BJ (cell line): ENCODE results near the gene COL4A6. TPM values are rescaled to one million over a fixed set of nuclear protein-coding genes. Genes with fewer than 3 reads are reported as not detected.

ENCODE experiments used
- CTCF ChIA-PET: fragments of 350-600 bp; formaldehyde crosslinking; extraction: SDS; loops from one replicate; lab custom pipeline; 2021; ENCODE audit warnings: antibody characterized with exemption, inconsistent platforms; lab: Yijun Ruan, JAX
- POLR2A ChIA-PET: fragments of 300-600 bp; sonication (Branson Sonifier 250); formaldehyde crosslinking; extraction: SDS; loops from one replicate; lab custom pipeline; 2021; ENCODE audit warnings: antibody characterized with exemption; lab: Charles Lee
- DNase-seq: peaks from one replicate; pipeline ENCODE4 v3.0.0-alpha.2; 2011; ENCODE audit warnings: low read depth
- H3K27me3 ChIP-seq: 2 replicates; pipeline ENCODE4 v1.6.0; 2011; ENCODE audit warnings: low read length; ENCODE audit not compliant: control insufficient read depth, insufficient read depth
- H3K36me3 ChIP-seq: 2 replicates; pipeline ENCODE4 v1.5.1; 2011; ENCODE audit warnings: low read length; ENCODE audit not compliant: control insufficient read depth, insufficient read depth
- H3K4me3 ChIP-seq: 2 replicates; pipeline ENCODE4 v1.5.1; 2011; ENCODE audit warnings: low read depth, mild to moderate bottlenecking, control low read depth, low read length
- polyA plus RNA-seq: library from polyadenylated mRNA; depleted of rRNA; stranded (reverse); fragments of >200 nt; gene quantifications from 2 replicates; pipeline ENCODE4 v1.2.3, GENCODE V29; 2011
- TF ChIP-seq, protein P1 (sequence below): IDR thresholded peaks from 2 replicates; pipeline ENCODE4 v1.5.1; 2011; ENCODE audit warnings: low read depth, mild to moderate bottlenecking, control low read depth, inconsistent platforms, low read length, moderate library complexity; ENCODE audit not compliant: insufficient read depth

COL4A6 gene
- polyA plus RNA-seq, 1 experiment, result 0.09 TPM

DNA sequence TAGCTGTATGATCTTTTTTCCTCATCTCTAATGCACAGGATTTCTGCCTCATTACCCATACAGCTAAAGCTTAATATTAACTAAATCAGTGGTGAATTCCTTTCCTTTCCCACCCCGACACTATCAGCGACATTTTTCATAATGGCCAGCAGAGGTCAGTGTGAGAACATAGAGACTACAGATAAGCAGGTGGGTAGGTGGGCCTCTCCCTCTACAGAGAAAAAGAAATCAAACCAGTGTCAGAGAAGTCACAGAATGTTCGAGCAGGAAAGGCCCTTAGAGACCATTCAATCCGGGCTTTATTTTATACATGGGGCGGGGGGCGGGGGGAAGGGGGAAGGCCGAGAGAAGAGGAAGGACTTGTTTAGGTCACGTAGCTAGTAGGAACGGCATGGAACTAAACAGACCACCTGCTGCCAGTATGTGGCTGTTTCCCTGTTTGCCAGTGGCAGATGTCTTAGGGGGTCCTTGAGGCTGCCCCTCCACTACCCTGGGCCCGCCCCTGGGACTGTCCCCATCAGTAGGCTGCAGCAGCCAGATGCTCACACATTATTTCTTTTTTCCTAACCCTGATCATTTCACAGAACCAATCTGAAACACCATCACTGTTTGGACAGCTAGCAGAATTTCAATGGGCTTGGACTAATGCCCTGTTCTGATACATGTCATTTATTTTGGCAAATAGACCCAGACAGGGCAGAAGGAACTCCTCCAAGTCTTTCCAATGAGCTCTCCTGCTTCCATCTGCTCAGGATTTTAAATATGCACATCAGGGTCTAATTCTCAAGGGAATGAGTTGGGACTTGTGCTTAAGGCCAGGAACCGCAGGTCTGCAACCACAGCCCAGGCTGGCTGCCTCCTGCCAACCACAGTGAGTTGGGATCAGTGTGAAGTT lies 213.2 kb downstream of the COL4A6 start:
- TF ChIP-seq, protein P1, sequence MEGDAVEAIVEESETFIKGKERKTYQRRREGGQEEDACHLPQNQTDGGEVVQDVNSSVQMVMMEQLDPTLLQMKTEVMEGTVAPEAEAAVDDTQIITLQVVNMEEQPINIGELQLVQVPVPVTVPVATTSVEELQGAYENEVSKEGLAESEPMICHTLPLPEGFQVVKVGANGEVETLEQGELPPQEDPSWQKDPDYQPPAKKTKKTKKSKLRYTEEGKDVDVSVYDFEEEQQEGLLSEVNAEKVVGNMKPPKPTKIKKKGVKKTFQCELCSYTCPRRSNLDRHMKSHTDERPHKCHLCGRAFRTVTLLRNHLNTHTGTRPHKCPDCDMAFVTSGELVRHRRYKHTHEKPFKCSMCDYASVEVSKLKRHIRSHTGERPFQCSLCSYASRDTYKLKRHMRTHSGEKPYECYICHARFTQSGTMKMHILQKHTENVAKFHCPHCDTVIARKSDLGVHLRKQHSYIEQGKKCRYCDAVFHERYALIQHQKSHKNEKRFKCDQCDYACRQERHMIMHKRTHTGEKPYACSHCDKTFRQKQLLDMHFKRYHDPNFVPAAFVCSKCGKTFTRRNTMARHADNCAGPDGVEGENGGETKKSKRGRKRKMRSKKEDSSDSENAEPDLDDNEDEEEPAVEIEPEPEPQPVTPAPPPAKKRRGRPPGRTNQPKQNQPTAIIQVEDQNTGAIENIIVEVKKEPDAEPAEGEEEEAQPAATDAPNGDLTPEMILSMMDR, result peak; percentile 54
- no peak overlapping the region for H3K4me3 ChIP-seq
- CTCF ChIA-PET, result interaction anchor here (0.6 to 2.7 kb wide), 9 partner anchors 9 to 314 kb away, joined by 3 to 12 read pairs (median 3); no protein-coding TSS in a partner anchor
- POLR2A ChIA-PET, result no interaction called here
- DNase-seq, result no peak
- no peaks in the 10 kb centered on the region for H3K36me3 ChIP-seq
- no peaks in the 10 kb centered on the region for H3K27me3 ChIP-seq

- ChIA-PET CTCF (interaction anchor here (0.6 to 2.7 kb wide), 9 partner anchors 9 to 315 kb away, joined by 3 to 12 read pairs (median 3); no protein-coding TSS in a partner anchor), POLR2A (no interaction called here)
- Histone ChIP-seq H3K4me3 (no peak overlapping the region), H3K27me3 (no peaks in the 10 kb centered on the region), H3K36me3 (no peaks in the 10 kb centered on the region)
- TF ChIP-seq, protein P1, result no peak
- DNase-seq, result no peak
Observed at GRCh38 chrX:108224218-108224617, 214.0 kb downstream of the COL4A6 start.

GRCh38 chrX:108223585-108223984 lies 214.6 kb downstream of the COL4A6 start:
- no peaks in the 10 kb centered on the region for H3K36me3 ChIP-seq
- no peak for DNase-seq
- H3K27me3 ChIP-seq, result no peaks in the 10 kb centered on the region
- ChIA-PET POLR2A (no interaction called here), CTCF (interaction anchor here (0.7 to 2.7 kb wide), 6 partner anchors 13 to 316 kb away, joined by 3 to 12 read pairs (median 4); no protein-coding TSS in a partner anchor)
- H3K4me3 ChIP-seq, result no peak overlapping the region
- TF ChIP-seq, protein P1, result no peak

- DNase-seq, result no peak
- H3K4me3 ChIP-seq, result no peak overlapping the region
- TF ChIP-seq, protein P1, result no peak
- ChIA-PET CTCF (no interaction called here), POLR2A (no interaction called here)
- no peaks in the 10 kb centered on the region for H3K27me3 ChIP-seq
- H3K36me3 ChIP-seq, result no peaks in the 10 kb centered on the region
Observed at GRCh38 chrX:108221301-108221864, 216.8 kb downstream of the COL4A6 start.

DNA sequence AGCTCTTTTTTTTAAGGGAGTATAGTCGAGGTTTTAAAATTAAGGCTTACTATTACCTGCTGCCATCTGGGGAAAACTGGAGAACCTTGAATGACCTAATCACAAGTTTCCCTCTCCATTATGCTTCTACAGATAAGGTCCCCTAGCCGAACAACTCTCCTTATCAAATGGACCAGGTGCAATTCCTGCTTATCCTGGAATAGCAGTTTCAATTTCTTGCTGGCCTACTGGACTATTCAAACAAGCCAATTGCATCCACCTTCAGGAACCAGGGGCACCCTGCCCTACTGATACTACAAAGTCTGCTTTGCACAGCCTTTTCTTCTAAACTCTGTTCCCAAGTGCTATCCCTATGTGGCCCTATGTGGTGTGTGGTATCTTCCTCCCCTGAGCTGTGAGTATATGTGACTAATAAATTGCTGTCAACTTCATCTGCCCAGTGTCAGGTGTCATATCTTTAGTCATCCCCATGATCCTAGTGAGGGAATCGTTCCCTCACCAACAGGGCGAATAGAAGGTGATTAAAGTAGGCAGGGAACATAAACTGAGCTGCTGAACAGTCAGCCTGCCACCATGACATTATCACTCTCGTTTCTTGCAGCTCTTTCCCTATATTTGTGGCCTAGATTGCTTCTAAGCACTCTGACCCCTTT lies 218.1 kb downstream of the COL4A6 start:
- H3K4me3 ChIP-seq, result no peak overlapping the region

More for the DNA sequence above, 218.1 kb downstream of the COL4A6 start:
- TF ChIP-seq, protein P1, result no peak
- no peak for DNase-seq
- ChIA-PET CTCF (interaction anchor here (0.8 kb wide), 1 partner anchor 11 kb away, joined by 3 read pairs; no protein-coding TSS in a partner anchor), POLR2A (no interaction called here)
- no peaks in the 10 kb centered on the region for H3K27me3 ChIP-seq
- H3K36me3 ChIP-seq, result no peaks in the 10 kb centered on the region
